ENCODE data around the gene CD226. TPM values are rescaled to one million over a fixed set of nuclear protein-coding genes. Genes with fewer than 3 reads are reported as not detected.

CD226 gene
- total and polyA plus RNA-seq, 10 of the 15 experiments (the other 5 are each of a cell fraction or from before 2014, with no cell fraction given), result 12.9 to 68.8 (median 47.3) TPM

DNA sequence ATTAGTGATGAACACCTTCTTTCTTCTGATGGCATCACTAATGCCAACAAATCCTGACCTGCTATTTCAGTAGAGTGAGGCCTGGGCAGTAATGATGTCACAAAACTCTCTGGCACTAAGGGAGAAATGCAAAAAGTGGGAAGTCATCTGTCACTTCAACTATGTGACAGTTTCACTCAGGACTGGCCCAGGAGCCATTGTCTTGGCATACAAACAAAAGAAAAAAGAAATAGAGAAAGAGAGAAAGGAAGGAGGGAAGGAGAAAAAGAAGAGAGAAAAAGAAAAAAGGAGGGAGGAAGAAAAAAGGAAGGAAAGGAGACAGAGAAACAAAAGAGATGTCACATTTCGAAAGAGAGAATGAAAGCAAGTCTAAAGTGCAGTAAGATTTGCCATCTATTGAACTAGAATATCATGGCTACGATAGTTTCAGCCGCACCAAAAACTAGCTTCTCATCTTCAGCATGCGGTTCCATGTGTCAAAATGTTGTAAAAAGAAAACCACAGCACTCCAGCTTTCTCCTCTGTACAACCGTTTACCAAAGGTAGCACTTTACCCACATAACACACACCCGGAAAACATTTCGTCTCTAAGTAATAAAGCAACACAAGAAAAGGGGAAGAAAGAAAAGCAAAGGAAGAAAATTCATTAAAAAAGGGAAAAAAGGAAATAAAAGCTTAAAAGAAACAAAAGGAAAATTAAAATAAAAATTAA is 50.1 kb downstream of the CD226 start (continued):
- TF ChIP-seq EZH2 (IDR thresholded peaks at IDR 0.05; ENCODE audit: borderline replicate concordance, control insufficient read depth, low read depth, low read length), result no peak
- 0 out of 2 replicates have a peak, but pooled peaks have one; percentile 42 for TF ChIP-seq YY1 (IDR thresholded peaks at IDR 0.05; ENCODE audit: low read depth, low read length)
- TF ChIP-seq POU2F2 (IDR thresholded peaks at IDR 0.05; ENCODE audit: borderline replicate concordance, low read depth, low read length), result peak; percentile 70; the same call in 1 of the 3 replicates
- TF ChIP-seq BMI1 (IDR thresholded peaks at IDR 0.05; ENCODE audit: borderline replicate concordance), result peak; percentile 84
- no peak for TF ChIP-seq NR2C1 (IDR thresholded peaks at IDR 0.05)
- TF ChIP-seq, protein P1, sequence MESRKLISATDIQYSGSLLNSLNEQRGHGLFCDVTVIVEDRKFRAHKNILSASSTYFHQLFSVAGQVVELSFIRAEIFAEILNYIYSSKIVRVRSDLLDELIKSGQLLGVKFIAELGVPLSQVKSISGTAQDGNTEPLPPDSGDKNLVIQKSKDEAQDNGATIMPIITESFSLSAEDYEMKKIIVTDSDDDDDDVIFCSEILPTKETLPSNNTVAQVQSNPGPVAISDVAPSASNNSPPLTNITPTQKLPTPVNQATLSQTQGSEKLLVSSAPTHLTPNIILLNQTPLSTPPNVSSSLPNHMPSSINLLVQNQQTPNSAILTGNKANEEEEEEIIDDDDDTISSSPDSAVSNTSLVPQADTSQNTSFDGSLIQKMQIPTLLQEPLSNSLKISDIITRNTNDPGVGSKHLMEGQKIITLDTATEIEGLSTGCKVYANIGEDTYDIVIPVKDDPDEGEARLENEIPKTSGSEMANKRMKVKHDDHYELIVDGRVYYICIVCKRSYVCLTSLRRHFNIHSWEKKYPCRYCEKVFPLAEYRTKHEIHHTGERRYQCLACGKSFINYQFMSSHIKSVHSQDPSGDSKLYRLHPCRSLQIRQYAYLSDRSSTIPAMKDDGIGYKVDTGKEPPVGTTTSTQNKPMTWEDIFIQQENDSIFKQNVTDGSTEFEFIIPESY (IDR thresholded peaks at IDR 0.05), result no peak
- TF ChIP-seq EP300 (IDR thresholded peaks at IDR 0.05; ENCODE audit: borderline replicate concordance in 1 of 2, control insufficient read depth in 1 of 2, low read depth in 2 of 2, low read length in 2 of 2), result peak; percentile 88 to 91; a peak in 3 of 4 replicates
- no peak; the same call in 1 of the 2 replicates for TF ChIP-seq ZNF384 (IDR thresholded peaks at IDR 0.05; ENCODE audit: borderline replicate concordance, low read depth, low read length)
- peak; percentile 95 for TF ChIP-seq RUNX3 (IDR thresholded peaks at IDR 0.05; ENCODE audit: low read length)
- no peak; the same call in 1 of the 2 replicates for TF ChIP-seq ZNF217 (IDR thresholded peaks at IDR 0.05)
- 0 out of 2 replicates have a peak, but pooled peaks have one; percentile 58 for TF ChIP-seq GATAD2B (conservative IDR thresholded peaks at IDR 0.05; ENCODE audit: low read depth)
- no peak for TF ChIP-seq ZNF24 (IDR thresholded peaks at IDR 0.05)
- no peak for TF ChIP-seq RELA (IDR thresholded peaks at IDR 0.05; ENCODE audit: borderline replicate concordance, partially characterized antibody)
- TF ChIP-seq BACH1 (IDR thresholded peaks at IDR 0.05; ENCODE audit: borderline replicate concordance), result peak; percentile 75; the same call in 1 of the 2 replicates
- peak; percentile 85; the same call in 1 of the 2 replicates for TF ChIP-seq DPF2 (IDR thresholded peaks at IDR 0.05)
- TF ChIP-seq ETV6 (conservative IDR thresholded peaks at IDR 0.05 in 1 of 2, IDR thresholded peaks at IDR 0.05 in 1 of 2; ENCODE audit: borderline replicate concordance in 1 of 2, low read depth in 1 of 2), result peak in 1 of 2 experiments; percentile 27; a peak in 1 of 4 replicates
- no peak for TF ChIP-seq SUPT20H (IDR thresholded peaks at IDR 0.05; ENCODE audit: borderline replicate concordance, control insufficient read depth, low read depth, low read length)
- TF ChIP-seq, protein P2, sequence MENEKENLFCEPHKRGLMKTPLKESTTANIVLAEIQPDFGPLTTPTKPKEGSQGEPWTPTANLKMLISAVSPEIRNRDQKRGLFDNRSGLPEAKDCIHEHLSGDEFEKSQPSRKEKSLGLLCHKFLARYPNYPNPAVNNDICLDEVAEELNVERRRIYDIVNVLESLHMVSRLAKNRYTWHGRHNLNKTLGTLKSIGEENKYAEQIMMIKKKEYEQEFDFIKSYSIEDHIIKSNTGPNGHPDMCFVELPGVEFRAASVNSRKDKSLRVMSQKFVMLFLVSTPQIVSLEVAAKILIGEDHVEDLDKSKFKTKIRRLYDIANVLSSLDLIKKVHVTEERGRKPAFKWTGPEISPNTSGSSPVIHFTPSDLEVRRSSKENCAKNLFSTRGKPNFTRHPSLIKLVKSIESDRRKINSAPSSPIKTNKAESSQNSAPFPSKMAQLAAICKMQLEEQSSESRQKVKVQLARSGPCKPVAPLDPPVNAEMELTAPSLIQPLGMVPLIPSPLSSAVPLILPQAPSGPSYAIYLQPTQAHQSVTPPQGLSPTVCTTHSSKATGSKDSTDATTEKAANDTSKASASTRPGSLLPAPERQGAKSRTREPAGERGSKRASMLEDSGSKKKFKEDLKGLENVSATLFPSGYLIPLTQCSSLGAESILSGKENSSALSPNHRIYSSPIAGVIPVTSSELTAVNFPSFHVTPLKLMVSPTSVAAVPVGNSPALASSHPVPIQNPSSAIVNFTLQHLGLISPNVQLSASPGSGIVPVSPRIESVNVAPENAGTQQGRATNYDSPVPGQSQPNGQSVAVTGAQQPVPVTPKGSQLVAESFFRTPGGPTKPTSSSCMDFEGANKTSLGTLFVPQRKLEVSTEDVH (IDR thresholded peaks at IDR 0.05; ENCODE audit: low read depth, partially characterized antibody), result no peak
- TF ChIP-seq CREM (IDR thresholded peaks at IDR 0.05; ENCODE audit: low read depth), result peak; percentile 34; the same call in 1 of the 2 replicates
- no peak for TF ChIP-seq CHD4 (IDR thresholded peaks at IDR 0.05)
- TF ChIP-seq TAF1 (IDR thresholded peaks at IDR 0.05; ENCODE audit: borderline replicate concordance, low read depth, low read length), result no peak
- peak; percentile 51; the same call in 1 of the 2 replicates for TF ChIP-seq YBX1 (IDR thresholded peaks at IDR 0.05)
- TF ChIP-seq BHLHE40 (IDR thresholded peaks at IDR 0.05; ENCODE audit: borderline replicate concordance in 1 of 2, low read depth in 2 of 2, low read length in 1 of 2), result peak in 1 of 2 experiments; percentile 67; a peak in 1 of 4 replicates
- TF ChIP-seq WRNIP1 (IDR thresholded peaks at IDR 0.05; ENCODE audit: borderline replicate concordance, low read depth, low read length), result no peak
- TF ChIP-seq ATF7 (IDR thresholded peaks at IDR 0.05; ENCODE audit: low read depth), result peak; percentile 87
- TF ChIP-seq NFYB (IDR thresholded peaks at IDR 0.05; ENCODE audit: insufficient read depth, low read depth, low read length), result no peak
